GM12892 (cell line): ENCODE results near the gene NCOA5.

ENCODE experiments used
- POLR2AphosphoS5 ChIP-seq: IDR thresholded peaks from 2 replicates; pipeline ENCODE4 v1.6.1; 2011; ENCODE audit warnings: low read depth, low read length, control low read depth
- TAF1 ChIP-seq: IDR thresholded peaks from 2 replicates; pipeline ENCODE4 v1.6.1; 2011; ENCODE audit warnings: low read depth, mild to moderate bottlenecking, control low read depth, low read length, borderline replicate concordance

DNA sequence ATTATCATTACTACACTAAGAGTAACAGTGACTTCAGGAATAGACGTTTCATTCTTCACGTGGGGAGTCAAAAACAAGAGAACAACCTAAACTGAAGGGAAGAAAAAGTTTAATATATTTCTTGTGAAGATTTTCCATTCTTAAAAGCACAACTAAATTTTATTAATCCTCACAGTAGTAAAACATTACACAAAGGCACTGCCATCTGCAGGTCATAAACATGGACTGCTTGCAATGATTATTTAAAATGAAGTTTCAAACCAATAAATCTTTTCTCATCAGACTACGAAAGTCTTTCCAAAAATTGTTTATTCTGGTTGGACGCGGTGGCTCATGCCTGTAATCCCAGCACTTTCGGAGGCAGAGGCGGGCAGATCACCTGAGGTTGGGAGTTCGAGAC is 2.6 kb downstream of the NCOA5 start:
- TF ChIP-seq TAF1: no peak
- TF ChIP-seq POLR2AphosphoS5: no peak
